C4-2B (cell line): Measurements from ENCODE around the gene ANXA2.

Source experiments
- CTCF ChIP-seq: fragments of 450-650 bp; conservative IDR thresholded peaks from 2 replicates; pipeline ENCODE4 v1.5.1; 2017; ENCODE audit warnings: mild to moderate bottlenecking
- ZFX ChIP-seq: fragments of 450-650 bp; IDR thresholded peaks from 2 replicates; pipeline ENCODE4 v1.6.1; 2017

GRCh38 chr15:60374628-60375081 is 23.1 kb downstream of the ANXA2 start:
- TF ChIP-seq CTCF (no peak; the same call in 1 of the 2 replicates), ZFX (peak; percentile 24; the same call in 1 of the 2 replicates)
